ENCODE results near the gene PCDH18. TPM values are rescaled to one million over a fixed set of nuclear protein-coding genes. Genes with fewer than 3 reads are reported as not detected.
"Not testable (repeated sequence)": the region's sequence is repeated elsewhere in the genome, so short reads cannot be mapped to it uniquely, and the experiment has no call there.

PCDH18 gene
- total RNA-seq, 1 donor from 2014 or later, result 0.13 TPM

DNA sequence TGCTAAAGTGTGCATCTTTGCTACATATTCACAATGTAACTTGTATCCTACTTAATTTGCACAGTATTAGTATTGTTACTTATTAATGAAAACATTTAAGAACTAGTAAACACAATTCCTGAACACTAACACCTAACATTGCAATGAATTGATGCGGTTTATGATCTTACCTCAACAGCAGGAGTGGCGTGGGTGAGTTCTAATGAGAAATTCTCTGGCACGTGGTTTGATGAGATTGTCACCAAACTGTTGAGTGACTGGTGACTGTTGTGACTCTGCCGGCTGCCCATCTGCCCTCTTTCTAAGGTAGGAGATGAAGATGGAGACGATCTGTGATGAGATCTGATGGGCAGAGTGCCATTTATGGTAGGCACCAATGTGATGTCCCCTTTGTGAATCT, 2.9 kb downstream of the PCDH18 start:
- DNase-seq (ENCODE audit: low read depth in 2 of 2), result no peak

DNA sequence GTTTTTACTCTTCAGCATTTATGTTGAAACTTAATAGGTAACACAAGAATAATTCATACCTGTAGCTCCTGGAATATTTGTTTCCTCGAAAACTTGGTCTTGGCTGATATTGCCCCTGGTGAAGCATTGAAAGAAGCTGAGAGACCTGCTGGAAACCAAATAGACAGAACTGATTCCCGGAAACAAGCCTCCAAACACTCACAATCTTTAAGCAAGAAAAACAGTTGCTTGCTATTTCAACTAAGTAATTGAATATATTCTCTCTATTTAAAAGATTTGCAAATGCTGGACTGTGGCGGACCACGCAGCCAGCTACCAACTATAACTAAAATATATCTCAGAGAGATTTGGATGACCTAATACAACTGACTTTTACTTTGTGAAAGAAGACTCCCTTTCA, 3.6 kb downstream of the PCDH18 start:
- no peak for DNase-seq (ENCODE audit: low read depth in 2 of 2)

GRCh38 chr4:137526681-137527080, 5.6 kb downstream of the PCDH18 start:
- DNase-seq (ENCODE audit: low read depth in 2 of 2), result no peak

DNA sequence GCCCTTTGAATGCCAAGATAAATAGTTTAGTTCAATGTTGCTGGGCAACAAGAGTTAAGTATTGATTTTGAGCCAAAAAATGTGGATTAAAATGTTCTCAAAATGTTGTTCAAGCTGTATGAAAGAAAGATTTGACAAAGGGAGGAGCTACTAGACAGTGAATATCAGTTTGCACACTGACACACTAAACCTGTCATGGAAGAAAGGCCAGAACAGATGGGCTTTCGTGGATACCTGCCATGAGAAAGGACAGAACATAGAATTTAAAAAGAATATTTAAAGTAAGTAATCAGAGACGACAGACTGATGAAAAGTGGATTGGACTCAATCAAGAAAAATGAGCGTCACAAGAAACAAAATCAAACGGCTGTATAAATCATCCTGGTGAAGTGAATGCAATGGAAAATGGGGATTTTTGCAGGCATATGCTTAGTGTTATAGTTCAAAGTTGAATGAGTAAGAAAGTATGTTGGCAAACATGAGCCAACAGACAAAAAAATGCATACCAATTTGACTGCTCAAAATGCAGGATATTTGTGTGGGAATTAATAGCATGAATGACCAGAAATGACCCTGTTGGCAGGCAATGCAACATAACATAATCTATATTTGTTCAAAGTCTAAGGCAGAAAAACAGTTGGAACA, 7.4 kb downstream of the PCDH18 start:
- peak in 1 of 2 donors; percentile 5 for DNase-seq (ENCODE audit: low read depth in 2 of 2)

- DNase-seq (ENCODE audit: low read depth in 2 of 2), result no peak
Observed at GRCh38 chr4:137523329-137523728, 9.0 kb downstream of the PCDH18 start.

DNA sequence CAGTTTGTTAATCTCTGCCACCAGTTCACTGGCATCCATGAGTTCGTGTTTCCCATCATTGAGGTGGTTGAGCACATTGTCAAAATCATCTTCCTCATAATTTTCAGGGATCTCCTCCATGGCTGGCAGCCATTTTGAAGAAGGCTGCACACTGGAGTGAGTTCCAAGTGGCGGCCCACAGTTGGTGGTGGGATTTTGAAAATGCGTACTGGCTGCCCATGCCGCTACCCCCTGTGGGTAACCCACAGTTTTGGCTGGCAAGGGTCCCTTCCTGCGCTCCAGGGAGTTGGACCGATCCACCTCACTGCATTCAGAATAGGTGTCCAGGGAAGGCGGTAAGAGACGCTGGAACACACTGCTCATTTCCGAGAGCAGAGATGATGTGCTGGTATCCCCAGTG, 11.2 kb downstream of the PCDH18 start:
- DNase-seq (ENCODE audit: low read depth in 2 of 2), result no peak

DNA sequence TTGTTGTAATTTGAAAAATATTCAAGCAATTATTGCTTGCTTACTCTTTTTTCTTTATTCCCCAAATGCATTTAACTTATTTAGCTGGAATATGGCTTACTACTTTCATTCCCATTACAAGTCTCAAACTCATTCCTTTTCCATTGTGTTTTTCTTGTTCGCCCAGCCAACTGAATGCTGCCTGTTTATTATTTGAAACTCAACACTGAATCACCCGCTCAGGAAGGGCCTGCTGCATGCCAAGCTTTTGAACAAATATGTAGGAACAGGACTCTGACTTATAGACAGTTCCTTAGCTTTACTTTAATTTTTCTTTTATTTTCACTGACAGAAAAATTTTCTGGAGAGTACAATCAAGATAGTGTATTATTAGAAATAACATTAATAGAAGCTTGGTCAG, 12.9 kb downstream of the PCDH18 start:
- DNase-seq (ENCODE audit: low read depth in 2 of 2), result peak in 1 of 2 donors; percentile 67

DNA sequence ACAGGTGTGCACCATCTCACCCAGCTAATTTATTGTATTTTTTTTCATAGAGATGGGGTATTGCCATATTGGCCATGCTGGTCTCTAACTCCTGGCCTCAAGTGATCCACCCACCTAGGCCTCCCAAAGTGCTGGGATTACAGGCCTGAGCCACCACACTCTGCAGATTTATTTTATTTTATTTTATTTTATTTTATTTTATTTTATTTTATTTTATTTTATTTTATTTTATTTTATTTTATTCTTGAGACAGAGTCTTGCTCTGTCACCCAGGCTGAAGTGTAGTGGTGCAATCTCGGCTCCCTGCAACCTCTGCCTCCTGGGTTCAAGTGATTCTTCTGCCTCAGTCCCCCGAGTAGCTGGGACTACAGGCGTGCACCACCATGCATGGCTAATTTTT, 15.0 kb downstream of the PCDH18 start:
- not testable (repeated sequence) for DNase-seq (ENCODE audit: low read depth in 2 of 2)

DNA sequence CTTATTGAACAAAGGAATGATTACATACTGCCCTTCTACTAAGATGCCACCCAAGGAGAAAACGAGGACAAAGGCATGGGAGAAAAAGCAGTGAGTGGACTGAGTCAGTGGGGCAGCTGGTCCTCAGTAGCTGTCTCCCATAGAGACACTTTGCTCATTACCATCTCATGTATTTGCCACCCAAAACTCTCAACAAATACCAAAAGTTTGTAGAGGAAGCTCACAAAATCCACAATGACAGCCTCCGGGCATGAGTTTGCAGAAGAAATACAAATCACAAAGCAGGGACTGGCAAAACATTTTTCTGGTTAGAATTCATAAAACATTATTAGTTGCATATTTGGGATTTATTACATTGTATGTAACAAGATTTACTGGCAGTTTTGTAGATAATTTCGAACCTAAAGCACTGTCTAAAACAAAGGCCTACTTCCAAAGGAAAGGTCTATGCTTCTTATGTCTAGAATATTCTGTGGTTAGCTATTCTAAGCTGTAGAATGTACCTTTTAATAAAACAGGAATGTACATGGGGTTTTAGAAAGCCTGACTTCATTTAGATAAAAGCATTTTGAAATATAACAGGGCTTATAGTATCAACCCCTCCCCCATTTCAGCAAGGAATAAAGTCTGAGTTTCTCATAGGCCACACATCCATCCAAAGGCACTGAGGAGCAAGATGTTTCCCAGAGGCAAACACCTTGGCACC, 17.7 kb downstream of the PCDH18 start:
- DNase-seq (ENCODE audit: low read depth in 2 of 2), result no peak

DNA sequence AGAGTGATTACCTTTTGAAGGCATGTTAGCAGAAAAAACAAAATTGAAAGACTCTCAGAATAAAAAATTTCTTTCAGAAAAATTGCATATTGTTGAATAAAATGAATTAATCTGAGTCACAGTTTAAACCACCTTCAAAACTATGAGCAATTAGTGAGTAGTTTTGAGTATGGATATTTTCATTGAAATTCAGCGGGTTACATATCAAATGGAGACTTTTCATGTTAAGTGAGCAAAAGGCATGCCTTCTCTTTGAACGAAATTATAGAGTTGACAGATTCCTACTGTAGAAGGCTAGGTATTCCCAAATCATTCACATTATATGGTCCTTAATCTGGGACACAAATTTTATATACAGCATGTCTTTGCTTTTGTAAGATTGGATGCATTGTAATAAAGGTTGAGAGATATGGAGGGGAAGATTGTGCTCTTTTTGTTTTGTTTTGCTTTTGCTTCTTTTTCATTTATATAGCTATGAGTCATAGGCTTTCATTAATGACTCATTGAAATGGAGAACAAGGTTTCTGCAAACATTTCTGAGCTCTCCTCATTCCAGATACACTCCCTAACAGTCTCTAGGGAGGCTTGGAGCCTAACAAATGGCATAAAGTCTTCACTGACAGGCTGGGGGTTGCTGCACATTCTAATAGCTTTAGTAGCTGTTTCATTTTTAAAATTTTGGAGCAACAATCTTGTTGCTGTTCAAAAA, 21.6 kb downstream of the PCDH18 start:
- peak in 1 of 2 donors; percentile 68 for DNase-seq (ENCODE audit: low read depth in 2 of 2)

DNA sequence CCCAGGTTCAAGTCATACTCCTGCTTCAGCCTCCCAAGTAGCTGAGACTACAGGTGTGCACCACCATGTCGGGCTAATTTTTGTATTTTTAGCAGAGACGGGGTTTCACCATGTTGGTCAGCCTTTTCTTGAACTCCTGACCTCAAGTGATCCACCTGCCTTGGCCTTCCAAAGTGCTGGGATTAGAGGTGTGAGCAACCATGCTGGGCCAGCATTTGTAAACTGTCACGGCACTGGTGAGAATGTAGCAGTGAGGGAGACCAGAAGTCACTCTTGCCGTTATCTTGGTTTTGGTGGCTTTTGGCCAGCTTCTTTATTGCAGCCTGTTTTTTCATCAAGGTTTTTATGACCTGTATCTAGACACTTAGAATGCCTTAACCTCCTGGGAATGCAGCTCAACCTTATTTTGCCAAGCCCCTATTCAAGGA, 22.4 kb downstream of the PCDH18 start:
- no peak for DNase-seq (ENCODE audit: low read depth in 2 of 2)

DNA sequence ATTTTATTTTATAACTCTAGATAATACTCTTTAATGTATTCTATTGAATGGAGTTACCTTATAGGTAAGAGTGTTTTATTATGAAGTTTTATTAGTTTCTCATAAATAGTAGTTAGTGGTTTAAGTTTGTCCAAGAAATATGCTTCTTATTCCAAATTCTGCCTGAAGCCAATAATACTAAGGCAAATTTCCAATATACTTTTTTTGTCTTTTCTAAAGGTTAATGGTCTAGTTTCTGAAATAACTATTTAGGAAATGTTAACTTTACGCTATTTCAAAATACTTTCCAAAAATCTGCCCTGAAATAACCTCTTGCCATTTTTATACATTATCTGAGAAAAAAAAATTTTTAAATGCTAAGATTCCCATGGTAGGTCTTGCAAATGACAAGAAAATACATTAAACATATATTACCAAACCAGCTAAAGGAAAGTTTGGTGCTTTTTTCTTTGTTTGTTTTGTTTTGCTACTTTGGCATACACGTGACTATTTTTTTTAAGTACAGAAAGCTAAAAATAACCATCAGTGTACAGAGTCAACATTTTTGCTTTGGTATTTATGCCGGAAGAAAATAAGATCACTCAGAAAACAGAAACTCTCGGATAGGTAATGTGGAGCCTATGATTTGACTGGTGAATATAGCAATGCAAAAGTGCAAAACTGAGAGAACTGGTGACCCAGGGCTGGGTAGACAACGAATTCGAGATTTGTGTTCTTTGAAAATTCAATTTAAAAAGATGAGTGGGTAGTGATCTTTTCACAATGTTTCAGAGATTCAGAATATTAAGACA, 29.8 kb downstream of the PCDH18 start:
- no peak for DNase-seq (ENCODE audit: low read depth in 2 of 2)

DNA sequence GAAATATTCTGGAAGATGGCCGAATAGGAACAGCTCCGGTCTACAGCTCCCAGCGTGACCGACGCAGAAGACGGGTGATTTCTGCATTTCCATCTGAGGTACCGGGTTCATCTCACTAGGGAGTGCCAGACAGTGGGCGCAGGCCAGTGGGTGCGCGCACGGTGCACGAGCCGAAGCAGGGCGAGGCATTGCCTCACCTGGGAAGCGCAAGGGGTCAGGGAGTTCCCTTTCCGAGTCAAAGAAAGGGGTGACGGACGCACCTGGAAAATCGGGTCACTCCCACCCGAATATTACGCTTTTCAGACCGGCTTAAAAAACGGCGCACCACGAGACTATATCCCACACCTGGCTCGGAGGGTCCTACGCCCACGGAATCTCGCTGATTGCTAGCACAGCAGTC, 36.0 kb downstream of the PCDH18 start:
- DNase-seq (ENCODE audit: low read depth in 2 of 2), result not testable (repeated sequence)

DNA sequence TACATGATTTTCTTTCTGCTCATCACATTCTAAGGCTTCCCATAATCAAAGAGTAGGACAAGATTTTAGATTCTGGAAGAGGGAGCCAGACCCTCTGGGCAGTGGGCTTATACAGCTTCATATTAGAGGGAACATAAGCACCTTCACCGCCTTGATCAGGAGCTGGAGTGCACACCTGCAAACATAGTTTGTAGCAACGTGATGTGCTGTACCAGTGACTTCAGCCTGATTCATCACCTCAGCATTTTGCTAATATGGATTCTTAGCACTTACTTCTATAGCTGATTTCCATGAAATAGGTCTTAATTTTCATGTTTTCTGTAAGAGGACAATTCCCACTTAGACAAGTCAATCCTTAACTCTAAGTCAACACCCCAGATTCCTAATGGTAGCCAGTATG, 36.7 kb downstream of the PCDH18 start:
- DNase-seq (ENCODE audit: low read depth in 2 of 2), result no peak

GRCh38 chr4:137483313-137483959, 48.9 kb downstream of the PCDH18 start:
- DNase-seq (ENCODE audit: low read depth in 2 of 2), result peak in 1 of 2 donors; percentile 44

GRCh38 chr4:137479657-137480056, 52.6 kb downstream of the PCDH18 start:
- DNase-seq (ENCODE audit: low read depth in 2 of 2), result not testable (repeated sequence)

DNA sequence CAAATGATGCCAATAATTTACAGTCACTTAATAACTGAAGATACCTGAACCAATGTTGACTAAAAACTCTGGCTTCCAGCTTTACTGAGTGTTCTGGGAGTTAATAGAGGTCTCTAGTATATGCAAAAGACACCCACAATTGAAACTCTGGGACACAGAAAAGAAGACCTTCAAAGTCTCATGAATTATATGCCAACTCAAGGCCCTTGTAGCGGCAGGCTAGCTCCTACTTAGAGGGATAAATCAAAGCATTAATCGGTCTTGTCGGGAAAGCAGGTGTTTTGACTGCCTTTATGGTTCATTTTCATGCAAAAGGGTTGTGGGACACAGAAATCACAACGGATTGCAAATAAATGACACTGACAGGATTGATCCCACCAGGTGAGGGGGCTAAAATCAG, 55.9 kb downstream of the PCDH18 start:
- no peak for DNase-seq (ENCODE audit: low read depth in 2 of 2)

DNA sequence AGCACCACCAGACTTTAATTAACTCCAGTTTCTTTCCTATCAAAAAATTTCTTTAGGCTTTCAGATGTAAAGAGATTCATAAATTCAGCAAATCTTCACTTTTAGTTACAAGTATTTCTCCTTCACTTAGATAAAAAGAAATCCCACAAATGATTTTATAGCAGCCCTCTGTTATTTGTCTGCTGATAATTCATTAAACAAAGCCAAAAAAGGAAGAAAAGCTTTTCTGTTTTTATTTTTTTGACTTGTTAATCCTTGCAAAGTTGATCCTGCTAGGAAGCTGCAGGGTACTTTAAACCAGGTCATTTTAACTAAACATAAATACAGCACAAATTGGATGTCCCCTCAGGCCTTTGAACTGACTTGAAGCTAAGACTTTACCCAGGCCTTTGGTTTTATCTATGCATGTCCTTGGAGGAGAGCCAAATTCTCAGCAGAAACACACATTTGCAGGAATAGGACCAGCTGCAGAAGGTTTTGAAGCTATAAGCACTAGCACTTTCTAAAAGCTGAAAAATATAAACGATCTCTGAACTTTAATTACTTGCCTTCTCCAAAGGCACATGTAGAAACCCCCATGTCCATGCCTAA, 57.5 kb downstream of the PCDH18 start:
- DNase-seq (ENCODE audit: low read depth in 2 of 2), result no peak

GRCh38 chr4:137471895-137472294, 60.4 kb downstream of the PCDH18 start:
- DNase-seq (ENCODE audit: low read depth in 2 of 2), result no peak

GRCh38 chr4:137471461-137471860, 60.8 kb downstream of the PCDH18 start:
- no peak for DNase-seq (ENCODE audit: low read depth in 2 of 2)

GRCh38 chr4:137470806-137471205, 61.5 kb downstream of the PCDH18 start:
- DNase-seq (ENCODE audit: low read depth in 2 of 2), result no peak

Measured in dermis microvascular lymphatic vessel endothelial cell (primary cell).